Fibroblast of mammary gland (primary cell): ENCODE results near the gene BCL2L1.

ENCODE experiments used
- DNase-seq: peaks from one replicate; pipeline ENCODE4 v3.0.0-alpha.2; 2010; ENCODE audit warnings: low read depth
- H3K4me3 ChIP-seq: 2 replicates; pipeline ENCODE4 v1.5.1; 2011; ENCODE audit warnings: low read depth, mild to moderate bottlenecking, low read length, moderate library complexity; ENCODE audit not compliant: control insufficient read depth
- CTCF ChIP-seq: conservative IDR thresholded peaks from 2 replicates; pipeline ENCODE4 v1.5.1; 2011; ENCODE audit warnings: low read depth, low read length, inconsistent platforms; ENCODE audit not compliant: control insufficient read depth, insufficient read depth

The BCL2L1 gene

GRCh38 chr20:31677553-31678260, 45.0 kb downstream of the BCL2L1 start:
- no peak for DNase-seq
- no peak overlapping the region for H3K4me3 ChIP-seq
- no peak for TF ChIP-seq CTCF

DNA sequence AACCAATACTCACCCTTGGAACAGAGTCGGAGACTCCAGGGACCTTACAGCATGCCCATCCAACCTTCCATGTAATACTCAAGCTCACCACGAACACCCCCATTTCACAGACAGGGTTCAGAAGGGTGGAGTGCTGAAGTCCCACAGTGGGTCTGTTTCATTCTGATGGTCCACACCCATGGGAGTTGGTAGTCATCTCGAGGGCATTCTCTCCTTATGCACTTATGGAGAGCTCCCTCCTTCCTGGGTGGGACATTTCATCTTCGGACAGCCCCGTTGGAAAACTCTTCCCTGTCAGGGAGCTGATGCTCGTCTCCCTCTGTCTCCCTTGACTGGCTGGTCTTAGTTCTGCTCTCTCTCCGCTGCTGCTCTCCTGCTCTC, 46.1 kb downstream of the BCL2L1 start:
- no peak overlapping the region for H3K4me3 ChIP-seq
- TF ChIP-seq CTCF: no peak
- DNase-seq: no peak

- no peak overlapping the region for H3K4me3 ChIP-seq
- peak; percentile 80 for DNase-seq
- no peak for TF ChIP-seq CTCF
These were observed 46.6 kb downstream of the BCL2L1 start for GRCh38 chr20:31675828-31676608.

DNA sequence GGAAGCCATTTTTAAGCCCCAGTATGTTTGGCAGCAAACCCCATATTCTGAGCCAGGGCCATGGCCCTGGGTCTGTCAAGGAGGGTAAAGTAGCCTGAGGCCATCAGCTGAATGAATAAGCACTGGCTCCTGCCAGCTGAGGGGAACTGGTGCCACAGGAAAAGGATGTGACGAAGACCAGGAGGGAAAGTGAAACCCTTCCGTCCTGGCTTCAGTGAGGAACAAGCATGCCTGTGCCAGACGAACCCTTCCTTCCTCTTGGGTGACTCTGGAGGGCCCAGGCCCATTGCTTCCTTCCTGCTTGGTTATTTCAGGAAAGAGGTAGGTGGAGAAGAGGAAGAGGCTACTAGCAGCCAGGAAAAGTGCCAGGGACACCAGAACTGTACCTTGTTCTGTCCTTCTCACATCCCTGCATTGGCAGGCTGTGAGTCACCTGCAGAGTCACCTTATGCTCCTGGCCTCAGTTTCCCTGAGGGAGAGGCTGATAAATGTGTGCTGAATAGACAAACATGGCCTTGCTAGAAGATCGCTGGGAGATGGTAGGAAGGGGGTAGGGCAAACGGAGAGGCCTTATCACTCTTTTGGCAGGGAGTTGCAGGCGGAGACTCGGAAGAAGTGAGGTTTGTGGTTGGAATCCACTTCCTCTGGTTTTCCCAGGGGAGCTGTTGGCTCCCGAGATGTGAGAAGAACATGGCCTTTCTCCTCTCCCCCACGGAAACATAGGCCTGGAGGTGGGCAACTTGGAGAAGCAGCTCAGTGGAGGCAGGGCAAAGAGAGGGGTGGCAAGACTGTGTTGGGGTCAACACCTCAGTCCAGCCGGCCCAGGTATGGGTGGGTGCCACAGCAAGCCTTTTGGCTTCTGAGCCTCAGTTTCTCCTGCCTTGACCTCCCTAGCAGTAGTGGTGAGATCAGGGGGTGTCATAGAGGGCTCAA, 47.5 kb downstream of the BCL2L1 start:
- peak; percentile 88 for DNase-seq
- no peak overlapping the region for H3K4me3 ChIP-seq
- no peak for TF ChIP-seq CTCF

- H3K4me3 ChIP-seq: no peak overlapping the region
- DNase-seq: no peak
- TF ChIP-seq CTCF: no peak
These were observed 48.7 kb downstream of the BCL2L1 start for GRCh38 chr20:31673943-31674463.

DNA sequence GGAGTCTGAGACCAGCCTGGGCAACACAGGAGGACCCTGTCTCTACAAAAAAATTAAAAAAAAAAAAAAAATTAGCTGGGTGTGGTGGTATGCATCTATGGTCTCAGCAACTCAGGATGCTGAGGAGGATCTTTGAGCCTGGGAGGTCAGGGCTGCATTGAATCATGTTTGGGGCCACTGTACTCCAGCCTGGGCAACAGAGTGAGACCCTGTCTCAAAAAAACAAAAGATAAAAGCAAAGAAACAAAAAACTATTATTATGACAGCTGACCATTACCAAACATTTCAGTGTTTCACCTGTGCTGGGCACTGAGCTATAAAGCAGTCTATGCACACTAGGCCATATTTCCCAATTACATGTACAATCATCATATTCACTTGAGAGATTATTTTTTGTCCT, 49.2 kb downstream of the BCL2L1 start:
- H3K4me3 ChIP-seq: no peak overlapping the region
- DNase-seq: no peak
- no peak for TF ChIP-seq CTCF
